Measurements from ENCODE around the gene APBB2. TPM values are rescaled to one million over a fixed set of nuclear protein-coding genes. Genes with fewer than 3 reads are reported as not detected.

Gene APBB2
- total and polyA plus RNA-seq, 2 of the 8 experiments (the other 6 are each of a cell fraction or from before 2014, with no cell fraction given): 58.7 to 59.4 TPM

GRCh38 chr4:41129936-41130440 lies 84.4 kb downstream of the APBB2 start:
- Histone ChIP-seq H3K79me1 (ENCODE audit: low read depth, low read length) (no peaks in the 10 kb centered on the region; the same call in 1 of the 2 replicates), H3K23ac (ENCODE audit: insufficient read length) (no peak overlapping the region), H4K8ac (ENCODE audit: extremely low read depth, insufficient read depth, low read length) (no peak overlapping the region), H3K9ac (replicated peaks in 1 of 4; ENCODE audit: extremely low read depth in 1 of 4, low read depth in 3 of 4, low read length in 3 of 4) (no peak overlapping the region), H3K27me3 (replicated peaks in 1 of 4; ENCODE audit: control insufficient read depth in 3 of 4, extremely low read depth in 1 of 4, insufficient read depth in 3 of 4, low read length in 3 of 4) (no peaks in the 10 kb centered on the region), H4K20me1 (replicated peaks in 1 of 2; ENCODE audit: control insufficient read depth in 1 of 2, insufficient read depth in 2 of 2, low read length in 2 of 2) (no peaks in the 10 kb centered on the region), H3K4me3 (ENCODE audit: extremely low read depth in 1 of 4, insufficient read depth in 2 of 4, low read depth in 3 of 4, low read length in 4 of 4) (no peak overlapping the region), H3K4me1 (replicated peaks in 1 of 4; ENCODE audit: control insufficient read depth in 3 of 4, insufficient read depth in 4 of 4, low read length in 3 of 4) (peaks cover 9 to 24% (median 12%) of the 10 kb centered on the region in 4 experiments), H3K36me3 (ENCODE audit: control insufficient read depth in 2 of 4, insufficient read depth in 4 of 4, low read length in 3 of 4) (no peaks in the 10 kb centered on the region), H3K27ac (ENCODE audit: low read depth, low read length) (no peak overlapping the region), H2BK15ac (ENCODE audit: low read length) (no peak overlapping the region), H2AK5ac (ENCODE audit: low read depth, low read length) (no peak overlapping the region), H2BK20ac (ENCODE audit: low read length) (0 out of 2 replicates have a peak overlapping the region, but pooled peaks have one; percentile 21), H3K9me3 (ENCODE audit: insufficient read depth in 2 of 2, low read depth in 1 of 2, low read length in 1 of 2) (no peaks in the 10 kb centered on the region), H2BK5ac (ENCODE audit: low read depth, low read length) (no peak overlapping the region), H4K91ac (replicated peaks; ENCODE audit: insufficient read length, low read length) (no peak overlapping the region), H3K56ac (replicated peaks; ENCODE audit: insufficient read length, low read depth, low read length) (no peak overlapping the region), H2AFZ (ENCODE audit: low read length) (no peak overlapping the region), H3K14ac (ENCODE audit: insufficient read length) (no peak overlapping the region), H2BK12ac (ENCODE audit: low read depth, low read length) (no peak overlapping the region), H3K4me2 (ENCODE audit: insufficient read depth in 1 of 2, low read depth in 2 of 2, low read length in 2 of 2) (no peak overlapping the region), H3K79me2 (ENCODE audit: control insufficient read depth in 1 of 2, insufficient read depth in 2 of 2, low read length in 2 of 2) (peaks cover 3 to 33% of the 10 kb centered on the region in 2 experiments; a peak in 3 of 4 replicates), H4K5ac (ENCODE audit: insufficient read length, low read depth, low read length) (no peak overlapping the region), H3K23me2 (ENCODE audit: low read depth, low read length) (peaks cover 5% of the 10 kb centered on the region), H3K18ac (ENCODE audit: extremely low read depth, low read length) (no peak overlapping the region), H2BK120ac (replicated peaks; ENCODE audit: low read depth, low read length) (no peak overlapping the region), H3K4ac (replicated peaks; ENCODE audit: insufficient read length, low read depth, low read length) (no peak overlapping the region)
- FAIRE-seq: no peak
- no peak for DNase-seq (ENCODE audit: low read depth in 1 of 2, low spot score in 2 of 2)
- ChIA-PET POLR2A (ENCODE audit: partially characterized antibody) (interaction anchor here (1.0 kb wide), 1 partner anchor 21 kb away, joined by 4 read pairs; no protein-coding TSS in a partner anchor), CTCF (ENCODE audit: partially characterized antibody) (interaction anchor here (1.0 kb wide), 1 partner anchor 85 kb away, joined by 4 read pairs; the partner anchor contains the start of gene APBB2)
- TF ChIP-seq PHF8 (conservative IDR thresholded peaks at IDR 0.05; ENCODE audit: low read depth, low read length): no peak
- TF ChIP-seq SP4 (IDR thresholded peaks at IDR 0.05; ENCODE audit: low read length): no peak
- no peak for TF ChIP-seq RXRA (IDR thresholded peaks at IDR 0.05; ENCODE audit: insufficient read depth, low read depth, low read length)
- TF ChIP-seq CBX8 (IDR thresholded peaks at IDR 0.05; ENCODE audit: borderline replicate concordance, low read depth, low read length): no peak
- TF ChIP-seq JUN (IDR thresholded peaks at IDR 0.05; ENCODE audit: low read depth, low read length): no peak
- TF ChIP-seq TEAD4 (IDR thresholded peaks at IDR 0.05; ENCODE audit: low read depth, low read length): no peak
- no peak for TF ChIP-seq USF2 (IDR thresholded peaks at IDR 0.05; ENCODE audit: low read length)
- TF ChIP-seq CHD1 (IDR thresholded peaks at IDR 0.05; ENCODE audit: low read depth, low read length): no peak
- WGBS, 2 experiments (ENCODE audit: extremely low coverage in 1 of 2, insufficient coverage in 1 of 2, insufficient read length in 1 of 2, insufficient replicate concordance in 2 of 2, low coverage in 1 of 2, low lambda C conversion rate in 2 of 2, missing lambda C conversion rate in 1 of 2): 99% methylated on average over 6 of the region's 6 CpGs; no CpG with 5 or more reads in 1 of the 2 experiments

Measured in H1 (cell line).